G401 (cell line): ENCODE measurements around the gene GTF2A1L. TPM values are rescaled to one million over a fixed set of nuclear protein-coding genes. Genes with fewer than 3 reads are reported as not detected.
"Not testable (repeated sequence)": the region's sequence is repeated elsewhere in the genome, so short reads cannot be mapped to it uniquely, and the experiment has no call there.

Source experiments
- DNase-seq: peaks from one replicate; pipeline ENCODE4 v3.0.0-alpha.2; 2015; ENCODE audit warnings: low spot score
- in situ Hi-C: cut with HindIII; loops from 2 replicates; pipeline ENCODE4 v1.10.0; 2016; ENCODE audit warnings: low sequenced_read_pairs, mixed read lengths
- total RNA-seq: library from RNA; depleted of rRNA; stranded (reverse); fragments of >200 nt; shearing (Covaris generic); gene quantifications from 2 replicates; pipeline ENCODE4 v1.2.3, GENCODE V29; 2014

Gene GTF2A1L
- total RNA-seq, 1 experiment from 2014 or later = not detected

DNA sequence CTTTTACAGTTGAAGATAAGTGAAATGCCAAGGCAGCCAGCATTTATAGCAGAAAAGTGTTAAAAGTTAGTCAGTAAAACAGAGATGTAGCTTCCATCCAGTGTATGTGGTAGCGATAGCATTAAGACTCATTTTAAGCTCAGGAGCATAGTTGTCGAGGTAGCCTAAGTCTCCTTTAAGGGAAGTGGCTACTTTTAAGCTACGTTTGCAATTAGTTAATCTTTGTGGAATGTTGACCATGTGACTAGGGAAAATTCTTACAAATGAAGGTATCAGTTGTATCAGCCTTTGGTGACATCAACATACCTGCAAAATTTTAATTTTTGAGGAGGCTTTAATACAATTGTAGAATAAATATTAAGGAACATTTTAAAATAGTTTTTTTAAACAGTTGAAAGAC is 76.0 kb downstream of the GTF2A1L start:
- no peak for DNase-seq
- in situ Hi-C loops = no loop called here

DNA sequence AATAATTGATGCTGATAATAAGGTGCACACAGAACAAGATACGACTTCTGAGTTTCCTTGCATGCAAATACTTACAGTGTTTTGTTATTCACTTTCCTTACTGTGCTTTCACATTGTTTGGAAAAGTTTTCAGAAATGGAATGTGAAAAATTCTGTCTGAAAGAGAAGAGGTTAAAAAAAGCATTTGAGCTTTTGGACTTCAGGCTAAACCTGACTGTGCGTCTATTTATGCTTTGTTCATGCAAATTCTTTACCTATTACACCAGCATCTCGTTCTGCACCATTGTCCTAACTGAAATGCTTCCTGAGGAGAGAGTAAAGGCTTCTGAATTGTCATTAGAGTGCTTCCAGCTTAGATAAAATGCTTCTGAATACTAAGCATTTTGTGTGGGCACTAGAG is 76.5 kb downstream of the GTF2A1L start:
- no peak for DNase-seq
- in situ Hi-C loops = no loop called here

DNA sequence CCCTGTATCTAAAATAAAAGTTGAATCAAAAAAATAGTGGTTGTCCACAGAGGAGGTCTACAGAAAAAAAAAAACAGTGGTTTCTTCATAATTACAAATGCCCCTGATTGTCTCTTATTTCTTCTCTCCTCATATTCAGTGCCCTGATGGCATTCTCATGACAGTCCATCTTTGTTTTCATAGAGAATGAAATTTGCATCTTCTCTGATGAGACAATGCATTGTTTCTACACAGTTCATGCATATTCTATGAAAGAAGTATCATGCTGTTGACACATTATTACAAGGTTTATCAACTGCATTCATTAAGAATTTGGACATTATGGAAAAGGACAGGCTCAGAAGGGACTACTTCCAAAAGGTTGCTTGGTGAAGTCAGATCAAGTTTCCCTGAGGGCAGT is 78.3 kb downstream of the GTF2A1L start:
- DNase-seq = no peak
- in situ Hi-C loops = no loop called here

DNA sequence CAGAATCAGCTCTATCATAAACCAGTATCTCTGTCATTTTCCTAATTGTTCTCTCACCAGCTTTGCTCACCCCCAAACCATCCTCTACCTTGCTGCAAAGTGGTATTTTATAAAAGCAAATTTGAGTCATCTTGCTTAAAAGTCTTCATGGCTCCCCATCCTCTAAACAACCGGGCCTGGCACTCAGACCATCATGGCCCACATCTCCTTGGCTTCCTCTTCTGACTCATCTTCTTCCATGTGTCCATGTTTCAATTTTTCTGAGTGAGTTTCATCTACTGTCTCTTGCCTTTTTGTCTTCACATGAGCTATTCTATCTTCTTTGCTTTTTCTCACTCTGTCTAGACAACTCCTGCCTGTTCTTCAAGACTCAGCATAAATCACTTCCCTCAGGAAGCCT is 79.2 kb downstream of the GTF2A1L start:
- in situ Hi-C loops = no loop called here
- DNase-seq = no peak

DNA sequence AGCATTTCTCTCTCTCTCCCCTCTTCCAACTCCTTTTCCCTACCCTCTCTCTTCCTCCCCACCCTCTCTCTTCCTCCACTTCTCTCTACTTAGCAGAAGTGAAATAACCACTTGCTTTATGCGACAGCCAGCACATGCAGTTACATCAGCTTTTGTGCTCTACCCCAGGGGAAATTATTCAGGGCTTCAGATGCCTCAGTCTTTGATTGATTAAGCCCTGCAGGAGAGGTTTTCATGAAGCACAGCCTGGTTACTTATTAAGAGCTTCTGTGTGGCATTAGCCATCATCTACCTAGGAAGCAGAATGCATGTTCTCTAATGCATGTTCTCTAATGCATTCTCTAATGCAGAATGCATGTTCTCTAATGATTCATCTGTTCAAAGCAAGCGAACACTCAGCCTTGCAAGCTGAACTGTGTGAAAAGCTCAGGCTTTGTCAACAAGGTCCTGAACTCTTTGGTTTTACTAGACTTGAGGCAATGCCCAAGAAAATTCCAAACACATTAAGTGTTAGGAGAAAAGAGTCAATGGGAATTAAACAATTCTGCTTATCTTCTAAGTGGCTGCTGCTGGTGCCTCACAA is 81.8 kb downstream of the GTF2A1L start:
- in situ Hi-C loops = no loop called here
- DNase-seq = no peak

DNA sequence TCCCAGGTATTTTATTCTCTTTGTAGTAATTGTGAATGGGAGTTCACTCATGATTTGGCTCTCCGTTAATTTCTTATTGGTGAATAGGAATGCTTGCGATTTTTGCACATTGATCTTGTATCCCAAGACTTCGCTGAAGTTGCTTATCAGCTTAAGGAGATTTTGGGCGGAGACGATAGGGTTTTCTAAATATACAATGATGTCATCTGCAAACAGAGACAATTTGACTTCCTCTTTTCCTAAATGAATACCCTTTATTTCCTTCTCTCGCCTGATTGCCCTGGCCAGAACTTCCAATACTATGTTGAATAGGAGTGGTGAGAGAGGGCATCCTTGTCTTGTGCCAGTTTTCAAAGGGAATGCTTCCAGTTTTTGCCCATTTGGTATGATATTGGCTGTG is 86.0 kb downstream of the GTF2A1L start:
- DNase-seq, in situ Hi-C loops: not testable (repeated sequence)

DNA sequence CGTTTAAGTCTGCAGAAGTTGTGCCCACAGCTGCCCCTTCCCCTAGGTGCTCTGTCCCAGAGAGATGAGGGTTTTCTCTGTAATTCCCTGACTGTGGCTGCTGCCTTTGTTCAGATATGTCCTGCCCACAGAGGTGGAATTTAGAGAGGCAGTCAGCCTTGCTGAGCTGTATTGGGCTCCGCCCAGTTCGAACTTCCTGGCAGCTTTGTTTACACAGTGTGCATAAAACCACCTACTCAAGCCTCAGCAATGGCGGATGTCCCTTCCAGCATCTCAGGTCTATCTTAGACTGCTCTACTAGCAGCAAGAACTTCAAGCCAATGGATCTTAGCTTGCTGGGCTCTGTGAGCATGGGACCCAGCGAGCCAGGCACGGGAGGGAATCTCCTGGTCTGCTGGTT is 89.8 kb downstream of the GTF2A1L start:
- no peak for DNase-seq
- in situ Hi-C loops = no loop called here

DNA sequence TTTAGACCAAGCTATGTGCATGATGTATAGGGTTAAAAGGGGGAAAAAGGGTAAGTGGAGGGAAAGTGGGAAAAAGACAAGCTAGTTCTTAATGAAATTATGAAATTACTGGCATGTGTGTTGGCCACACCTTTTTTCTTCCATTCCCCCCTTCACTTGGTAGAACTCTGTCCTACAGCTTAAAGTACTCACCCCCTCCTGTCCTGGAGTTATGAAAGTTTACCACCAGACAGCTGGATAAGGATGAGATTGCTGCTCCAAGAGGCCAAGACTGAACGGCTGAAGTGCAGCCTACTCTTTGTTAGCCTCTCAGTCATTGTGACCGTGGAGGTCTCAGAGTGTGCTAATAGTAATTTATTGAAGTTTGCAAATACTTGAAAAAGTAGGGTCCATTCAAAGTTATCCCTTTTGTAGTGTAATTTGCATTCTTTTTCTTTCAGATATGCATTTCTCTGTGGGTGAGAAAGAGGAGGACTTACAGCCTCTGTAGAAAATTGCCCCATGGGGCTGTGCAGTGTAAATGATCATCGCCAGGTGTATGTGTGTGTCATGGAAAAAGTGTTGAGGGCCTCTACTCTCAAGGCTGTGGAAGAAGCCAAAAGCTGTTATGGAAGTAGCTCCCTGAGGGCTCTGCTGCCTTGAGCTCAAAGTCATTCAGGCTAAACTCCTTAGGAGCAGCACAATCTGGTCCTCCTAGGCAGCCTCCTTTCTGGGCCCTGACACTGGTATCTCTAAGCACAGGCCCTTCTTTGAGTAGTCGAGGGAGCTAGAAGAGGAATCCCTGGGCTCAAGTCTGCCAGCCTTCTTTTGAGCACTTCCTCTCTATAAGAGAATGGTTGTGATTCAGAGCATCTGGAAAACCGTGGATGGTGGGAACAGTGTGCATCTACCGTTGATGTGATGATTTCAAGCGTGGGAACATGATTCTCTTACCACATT is 91.7 kb downstream of the GTF2A1L start:
- in situ Hi-C loops = no loop called here

DNA sequence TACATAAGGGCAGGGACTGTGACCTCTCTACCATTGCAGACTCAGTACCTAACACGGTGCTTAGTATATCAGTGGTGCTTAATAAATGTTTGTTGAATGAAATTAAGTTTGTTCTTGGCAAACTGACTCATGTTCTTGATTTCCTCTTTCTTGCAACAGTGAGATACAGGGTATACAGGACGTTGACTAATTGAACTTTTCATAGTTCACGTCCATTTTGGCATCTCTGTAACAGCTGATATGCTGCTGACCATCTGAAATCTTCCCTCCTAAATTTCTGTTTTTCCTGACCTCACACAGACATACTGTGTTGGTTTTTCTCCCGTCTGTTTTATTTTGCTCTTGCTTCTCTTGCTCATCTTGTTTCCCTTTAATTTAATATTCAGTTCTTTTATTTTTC is 93.7 kb downstream of the GTF2A1L start:
- DNase-seq = no peak
- in situ Hi-C loops = no loop called here

More for the DNA sequence above, 91.7 kb downstream of the GTF2A1L start:
- DNase-seq = no peak

DNA sequence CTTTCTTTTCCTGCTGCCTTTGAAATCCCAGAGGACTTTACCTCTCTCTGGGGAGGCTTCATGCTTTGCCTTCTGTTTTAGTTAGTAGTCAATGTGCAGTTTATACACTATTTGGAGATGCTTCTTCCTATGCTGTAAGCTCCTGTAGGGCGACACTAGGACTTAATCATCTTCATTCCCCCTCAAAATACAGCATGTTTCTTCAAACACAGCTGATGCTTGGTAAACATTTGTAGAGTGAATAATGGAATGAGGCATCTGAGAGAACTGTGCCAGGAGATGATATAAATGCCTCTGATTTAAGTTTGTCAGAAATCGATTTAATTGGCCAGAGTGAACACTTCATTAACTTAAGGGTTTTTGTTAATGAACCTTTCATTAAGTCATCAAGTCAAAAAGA is 94.5 kb downstream of the GTF2A1L start:
- in situ Hi-C loops = no loop called here
- DNase-seq = no peak

DNA sequence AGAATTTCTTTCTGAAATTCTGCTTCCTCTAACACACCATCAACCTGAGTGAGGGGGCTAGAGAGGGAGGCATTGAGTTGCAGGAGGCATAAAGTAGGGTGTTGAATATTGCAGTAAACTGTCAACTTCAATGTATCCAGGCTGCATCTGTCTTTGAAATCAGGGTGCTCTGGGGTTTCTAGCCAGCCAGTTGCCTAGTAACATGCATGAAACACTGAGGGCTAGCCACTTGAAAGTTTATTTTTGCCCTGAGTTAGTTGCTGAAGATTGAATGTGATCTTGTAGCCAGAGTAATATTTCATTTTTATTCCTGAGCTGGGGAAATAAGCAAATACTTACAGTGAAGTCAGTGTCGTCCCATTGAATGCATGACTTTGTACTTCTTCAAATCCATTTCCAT is 96.0 kb downstream of the GTF2A1L start:
- in situ Hi-C loops = no loop called here
- no peak for DNase-seq

DNA sequence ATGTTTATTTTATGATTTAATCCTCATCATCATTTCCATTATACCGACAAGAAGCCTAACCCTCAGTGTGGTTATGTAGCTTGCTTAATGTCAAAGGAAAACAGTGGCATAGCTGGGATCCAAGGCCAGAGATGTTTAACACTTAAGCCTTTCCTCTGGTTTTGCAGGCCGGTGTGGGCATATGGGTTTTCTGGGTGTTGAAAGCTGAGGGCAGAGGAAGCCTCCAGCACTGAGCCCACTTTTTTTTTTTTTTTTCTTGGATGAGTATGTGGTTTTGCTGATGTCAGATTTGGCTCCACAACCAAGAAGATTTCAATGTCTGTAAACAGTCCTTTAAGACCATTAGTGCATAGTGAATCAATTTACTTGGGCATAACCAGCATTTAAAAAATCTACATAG is 96.6 kb downstream of the GTF2A1L start:
- DNase-seq = no peak
- in situ Hi-C loops = no loop called here

DNA sequence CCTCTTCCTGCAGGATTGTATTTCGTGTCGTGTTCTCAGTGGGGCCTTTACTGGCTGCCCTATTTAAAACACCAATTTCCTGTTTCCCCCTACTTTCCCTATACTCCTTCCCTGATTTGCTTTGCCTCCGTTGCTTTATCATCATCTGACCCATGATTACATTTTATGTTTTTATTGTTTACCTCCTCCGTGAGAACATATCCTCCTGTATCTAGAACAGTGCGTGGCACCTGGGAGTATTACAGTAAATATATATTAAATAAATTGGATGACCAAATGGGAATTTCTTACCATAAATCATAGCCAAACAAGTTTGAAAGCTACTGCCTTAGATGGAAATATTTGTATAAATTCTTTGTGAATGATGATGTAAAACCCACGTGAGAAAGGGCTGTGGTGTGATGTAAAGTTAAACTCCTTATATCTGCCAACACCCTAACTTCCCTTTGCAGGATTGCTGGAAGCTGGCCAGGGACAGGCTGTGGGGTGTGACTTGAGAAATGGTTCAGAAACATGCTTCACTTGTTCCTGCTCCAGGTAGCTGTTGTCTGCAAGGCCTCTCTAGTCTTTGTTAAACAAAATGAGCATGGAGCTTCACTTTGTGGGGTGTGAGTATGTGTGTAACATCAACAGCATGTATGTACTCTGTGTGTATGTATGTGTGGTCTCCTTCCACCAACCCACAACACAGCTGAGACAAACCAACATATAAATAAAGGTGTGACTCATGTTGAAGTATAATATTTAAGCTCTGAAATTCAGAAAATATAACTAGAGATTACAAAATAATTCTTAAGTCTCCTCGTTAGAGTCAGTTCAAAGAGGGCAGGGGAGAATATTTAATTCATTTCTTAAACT is 97.6 kb downstream of the GTF2A1L start:
- in situ Hi-C loops = no loop called here
- DNase-seq = no peak

DNA sequence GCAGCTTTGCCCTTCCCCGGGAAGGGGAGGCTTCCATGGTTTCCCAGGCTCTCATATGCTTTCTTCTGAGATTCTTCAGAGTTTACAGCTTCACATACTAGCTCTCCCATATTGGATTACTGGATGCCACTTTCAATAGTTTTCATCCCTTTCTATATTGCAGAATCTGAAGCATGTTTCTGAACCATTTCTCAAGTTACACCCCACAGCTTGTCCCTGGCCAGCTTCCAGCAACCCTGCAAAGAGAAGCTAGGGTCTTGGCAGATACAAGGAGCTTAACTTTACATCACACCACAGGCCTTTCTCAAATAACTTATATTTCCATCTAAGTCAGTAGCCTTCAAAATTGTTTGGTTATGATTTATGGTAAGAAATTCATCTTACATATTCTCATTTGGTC is 98.3 kb downstream of the GTF2A1L start:
- in situ Hi-C loops = no loop called here
- DNase-seq = no peak

DNA sequence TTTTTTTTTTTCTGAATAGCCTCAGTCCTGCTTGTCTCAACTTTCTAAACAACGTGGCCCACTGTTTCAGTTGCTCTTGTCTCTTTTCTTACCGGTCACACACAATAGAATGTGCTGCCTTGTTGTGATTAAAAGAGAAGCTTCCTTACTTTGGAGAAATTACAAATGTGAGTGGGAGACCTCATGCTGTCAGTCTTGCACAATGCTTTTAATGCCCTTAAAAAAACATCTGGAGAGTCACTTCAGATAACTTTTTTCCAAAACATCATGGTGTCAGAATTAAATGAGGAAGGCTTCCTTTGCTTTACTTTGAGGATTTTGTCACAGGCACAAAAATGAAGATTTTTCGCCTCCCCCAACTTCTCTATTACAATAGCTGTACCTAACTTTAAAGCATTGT is 100.2 kb downstream of the GTF2A1L start:
- DNase-seq = no peak
- in situ Hi-C loops = no loop called here

DNA sequence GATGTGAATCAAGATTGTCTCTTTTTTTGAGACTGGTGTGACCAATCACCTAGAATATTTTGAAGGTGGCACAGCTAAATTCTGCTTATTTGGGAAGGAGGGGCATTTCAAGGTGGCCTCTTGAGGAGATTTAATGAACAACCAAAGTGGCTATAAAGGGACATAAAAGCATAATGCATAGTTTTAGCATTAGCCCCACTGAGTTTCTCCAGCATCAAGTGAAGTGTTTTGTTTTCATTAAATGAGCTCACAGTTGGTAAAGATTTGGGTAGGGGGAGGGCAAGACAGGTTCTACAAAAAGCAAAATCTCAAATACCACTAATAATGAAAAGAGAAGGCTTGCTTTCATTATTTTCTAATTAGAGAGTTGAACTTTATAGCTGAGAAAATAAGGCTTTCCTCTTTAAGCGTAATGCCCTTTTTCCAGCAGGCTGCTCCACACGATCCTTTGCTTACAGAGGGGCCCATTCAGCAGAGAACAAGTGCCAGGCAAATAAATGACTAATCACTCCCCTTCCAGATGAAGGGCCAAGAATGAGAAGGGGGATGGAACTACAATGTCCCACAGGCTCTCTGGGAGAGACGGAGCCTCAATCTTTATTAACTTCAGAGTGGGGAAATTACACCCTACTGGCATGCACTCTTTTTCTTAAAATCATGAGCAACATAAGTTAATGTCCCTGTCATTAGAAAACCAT is 102.0 kb downstream of the GTF2A1L start:
- in situ Hi-C loops = no loop called here
- DNase-seq = no peak

DNA sequence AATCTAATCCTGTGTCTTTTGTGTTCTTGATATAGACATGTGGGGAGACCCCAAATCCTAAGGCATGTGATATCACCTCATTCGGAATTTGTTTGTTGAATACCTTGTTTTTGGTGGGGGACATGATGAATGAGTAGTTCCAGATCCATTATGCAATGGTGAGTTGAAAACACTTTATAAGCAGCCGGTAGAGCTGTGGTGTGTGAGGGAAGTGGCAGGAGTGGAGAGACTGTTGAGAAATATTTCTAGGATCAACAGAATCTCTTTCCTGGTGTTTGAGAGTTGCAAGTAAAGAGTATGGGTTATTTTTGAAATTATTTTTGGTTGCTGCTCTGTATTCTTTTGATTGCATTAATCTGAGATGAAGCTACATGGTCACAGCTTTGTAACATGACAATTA is 103.5 kb downstream of the GTF2A1L start:
- no peak for DNase-seq
- in situ Hi-C loops = no loop called here

DNA sequence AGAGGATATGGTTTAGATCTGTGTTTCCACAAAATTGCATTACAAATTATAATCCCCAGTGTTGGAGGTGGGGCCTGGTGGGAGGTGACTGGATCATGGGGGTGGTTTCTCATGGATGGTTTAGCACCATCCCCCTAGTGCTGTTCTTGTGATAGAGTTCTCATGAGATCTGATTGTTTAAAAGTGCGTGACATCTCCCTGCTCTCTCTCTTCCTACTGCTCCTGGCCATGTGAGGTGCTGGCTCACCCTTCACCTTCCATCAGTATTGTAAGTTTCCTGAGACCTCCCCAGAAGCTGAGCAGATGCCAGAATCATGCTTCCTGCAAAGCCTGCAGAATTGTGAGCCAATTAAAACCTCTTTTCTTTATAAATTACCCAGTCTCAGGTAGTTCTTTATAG is 104.7 kb downstream of the GTF2A1L start:
- in situ Hi-C loops = no loop called here
- DNase-seq = no peak

DNA sequence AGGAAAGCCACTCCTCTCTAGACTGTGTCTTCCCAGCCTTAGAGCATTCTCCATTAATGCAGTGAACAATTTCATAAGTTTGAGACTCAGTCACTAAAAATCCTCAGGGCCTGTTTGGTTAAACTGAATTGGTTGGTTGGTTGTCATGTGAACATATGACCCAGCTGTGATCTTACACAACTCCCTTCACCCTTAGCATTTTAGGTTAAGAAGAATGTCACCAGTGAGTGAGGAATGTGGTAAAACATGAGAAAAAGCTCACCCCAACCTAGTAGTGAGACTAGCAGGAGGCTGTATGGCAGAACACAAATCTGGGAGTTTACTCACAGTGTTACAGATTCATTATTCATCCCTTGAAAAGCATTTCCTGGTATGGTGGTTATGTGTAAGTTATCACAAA is 105.5 kb downstream of the GTF2A1L start:
- in situ Hi-C loops = no loop called here
- DNase-seq = no peak
